PC-9 (cell line): Measurements from ENCODE around the gene MAMDC4. TPM values are rescaled to one million over a fixed set of nuclear protein-coding genes. Genes with fewer than 3 reads are reported as not detected.

Source experiments
- BruUV-seq: library from RNA; stranded (reverse); fragments of 400-500 nt; replicated peaks from 2 replicates; lab custom pipeline; 2021; lab: Mats Ljungman, UMichigan
- CTCF ChIA-PET: fragments of 300-600 bp; sonication (Branson Sonifier 250); formaldehyde crosslinking; loops from one replicate; lab custom pipeline; 2022; ENCODE audit warnings: antibody characterized with exemption; lab: Charles Lee
- POLR2A ChIA-PET: fragments of 300-600 bp; sonication (Branson Sonifier 250); formaldehyde crosslinking; loops from one replicate; lab custom pipeline; 2022; ENCODE audit warnings: antibody characterized with exemption; ENCODE audit not compliant: unreplicated experiment; lab: Charles Lee
- DNase-seq, 2 experiments: peaks; one replicate each; pipeline versions ENCODE4 v3.0.0 to v3.0.0-alpha.2; 2015 to 2022; ENCODE audit warnings: mixed read lengths in 1 of 2
- H2AFZ ChIP-seq: fragments of 200-600 bp; sonication (generic); 2 replicates; pipeline ENCODE4 v1.8.1; 2017; ENCODE audit warnings: antibody characterized with exemption
- H3F3A ChIP-seq: fragments of 200-600 bp; sonication (generic); 2 replicates; pipeline ENCODE4 v1.8.1; 2017; ENCODE audit warnings: antibody characterized with exemption, mild to moderate bottlenecking, low read depth; ENCODE audit not compliant: insufficient read depth
- H3K27ac ChIP-seq: fragments of 200-600 bp; sonication (generic); 2 replicates; pipeline ENCODE4 v1.6.1; 2016; ENCODE audit warnings: mixed run types
- H3K27me3 ChIP-seq: fragments of 200-600 bp; sonication (generic); 2 replicates; pipeline ENCODE4 v1.6.1; 2016; ENCODE audit warnings: low read depth, mixed run types; ENCODE audit not compliant: insufficient read depth
- H3K36me3 ChIP-seq: fragments of 200-600 bp; sonication (generic); 2 replicates; pipeline ENCODE4 v1.6.1; 2016; ENCODE audit warnings: low read depth, mixed run types
- H3K4me1 ChIP-seq: fragments of 200-600 bp; sonication (generic); replicated peaks from 2 replicates; pipeline ENCODE4 v1.6.1; 2016; ENCODE audit warnings: mixed run types; ENCODE audit not compliant: insufficient read depth
- H3K4me2 ChIP-seq: fragments of 200-600 bp; sonication (generic); 2 replicates; pipeline ENCODE4 v1.6.1; 2017; ENCODE audit warnings: mixed run types
- H3K4me3 ChIP-seq: fragments of 200-600 bp; sonication (generic); 2 replicates; pipeline ENCODE4 v1.6.1; 2016; ENCODE audit warnings: mixed run types
- H3K79me2 ChIP-seq: fragments of 200-600 bp; sonication (generic); 2 replicates; pipeline ENCODE4 v1.6.1; 2017; ENCODE audit warnings: low read depth, mixed run types
- H3K9me2 ChIP-seq: fragments of 200-600 bp; sonication (generic); 2 replicates; pipeline ENCODE4 v1.8.1; 2017; ENCODE audit warnings: mild to moderate bottlenecking; ENCODE audit not compliant: insufficient read depth
- H3K9me3 ChIP-seq: fragments of 200-600 bp; sonication (generic); 2 replicates; pipeline ENCODE4 v1.8.1; 2016; ENCODE audit warnings: low read depth; ENCODE audit not compliant: insufficient read depth
- H4K20me1 ChIP-seq: fragments of 200-600 bp; sonication (generic); 2 replicates; pipeline ENCODE4 v1.8.1; 2017; ENCODE audit not compliant: insufficient read depth
- CTCF ChIP-seq: fragments of 200-600 bp; sonication (generic); conservative IDR thresholded peaks from 2 replicates; pipeline ENCODE4 v1.6.1; 2017; ENCODE audit warnings: mixed run types, antibody characterized with exemption, mild to moderate bottlenecking, moderate library complexity
- EZH2 ChIP-seq: fragments of 200-600 bp; sonication (generic); IDR thresholded peaks from 2 replicates; pipeline ENCODE4 v1.8.0; 2017; ENCODE audit warnings: antibody characterized with exemption, low read depth
- intact Hi-C: fragments of 100-400 bp; cut with micrococcal nuclease; formaldehyde crosslinking; loops from one replicate; pipeline ENCODE4 v1.10.0; 2022; ENCODE audit not compliant: unreplicated experiment
- total RNA-seq: library from RNA; stranded (reverse); gene quantifications from 2 replicates; pipeline ENCODE4 v1.2.3, GENCODE V29; 2021

Gene MAMDC4
- total RNA-seq, 1 experiment from 2014 or later = 9.2 TPM

DNA sequence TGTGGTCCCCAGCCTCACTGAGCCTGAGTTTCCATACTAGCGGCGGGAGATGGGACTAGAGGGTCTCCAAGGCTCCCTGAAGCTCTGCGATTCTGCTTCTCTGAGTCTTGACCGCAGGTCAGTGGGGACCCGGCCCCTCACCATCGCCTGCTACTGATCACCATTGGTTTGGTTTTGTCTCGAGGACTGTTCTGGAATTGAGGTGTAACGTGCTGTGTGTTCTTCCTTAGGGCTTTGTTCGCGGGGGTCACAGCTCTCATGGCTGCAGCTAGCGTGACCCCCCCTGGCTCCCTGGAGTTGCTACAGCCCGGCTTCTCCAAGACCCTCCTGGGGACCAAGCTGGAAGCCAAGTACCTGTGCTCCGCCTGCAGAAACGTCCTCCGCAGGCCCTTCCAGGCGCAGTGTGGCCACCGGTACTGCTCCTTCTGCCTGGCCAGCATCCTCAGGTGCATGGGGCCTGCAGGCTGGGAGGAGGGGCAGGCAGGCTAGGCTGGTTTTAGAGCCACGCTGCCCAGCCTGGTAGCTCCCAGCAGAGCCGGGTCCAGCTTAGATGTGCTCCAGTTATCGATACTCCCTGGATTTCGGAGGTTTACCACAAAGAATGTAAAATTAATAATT is 46.4 kb downstream of the MAMDC4 start:
- POLR2A ChIA-PET = interaction anchor here (0.5 to 1.0 kb wide), 4 partner anchors 32 to 319 kb away, joined by 3 to 8 read pairs (median 4); partner anchors contain the start of gene EDF1

DNA sequence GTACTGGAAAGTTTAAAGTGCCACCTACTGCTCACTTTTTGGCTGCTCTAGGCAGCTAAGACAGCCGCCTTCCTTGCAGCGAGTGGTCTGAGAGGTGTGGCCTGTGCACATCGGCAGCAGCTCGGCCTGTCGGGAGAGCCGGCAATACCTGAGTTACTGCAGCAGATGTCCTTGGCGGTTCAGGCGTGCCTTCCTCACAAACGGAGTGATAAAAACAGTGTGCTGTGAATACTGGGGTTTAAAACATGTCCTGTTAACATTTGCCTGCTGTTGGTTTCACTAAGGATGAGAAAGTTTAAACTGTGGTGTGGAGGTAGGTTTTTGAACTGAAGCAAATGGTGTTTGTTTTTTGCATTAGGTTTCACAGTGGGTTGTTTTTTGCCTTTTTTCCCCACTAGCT is 47.0 kb downstream of the MAMDC4 start:
- peaks cover 21% of the 10 kb centered on the region; the same call in 1 of the 2 replicates for H3K79me2 ChIP-seq
- peaks cover 44% of the 10 kb centered on the region for H3K4me1 ChIP-seq
- H3K4me2 ChIP-seq = no peak overlapping the region
- H3K27ac ChIP-seq = peak overlapping the region; percentile 99
- H4K20me1 ChIP-seq = no peaks in the 10 kb centered on the region; the same call in 1 of the 2 replicates
- POLR2A ChIA-PET = interaction anchor here (0.5 to 1.0 kb wide), 4 partner anchors 33 to 319 kb away, joined by 3 to 8 read pairs (median 4); partner anchors contain the start of gene EDF1
- peaks cover 57% of the 10 kb centered on the region for H3F3A ChIP-seq
- H3K9me2 ChIP-seq = no peaks in the 10 kb centered on the region
- peaks cover 8% of the 10 kb centered on the region; the same call in 1 of the 2 replicates for H3K36me3 ChIP-seq
- intact Hi-C loops = no loop called here
- TF ChIP-seq CTCF = no peak
- TF ChIP-seq EZH2 = no peak
- peak in 1 of 2 experiments; percentile 59 for DNase-seq
- H3K4me3 ChIP-seq = no peak overlapping the region
- H3K9me3 ChIP-seq = no peaks in the 10 kb centered on the region
- no peak overlapping the region for H2AFZ ChIP-seq
- CTCF ChIA-PET = no interaction called here
- no TSS peak for BruUV-seq
- H3K27me3 ChIP-seq = no peaks in the 10 kb centered on the region

More for the DNA sequence above, 46.4 kb downstream of the MAMDC4 start:
- Histone ChIP-seq H3K4me3 (no peak overlapping the region), H4K20me1 (no peaks in the 10 kb centered on the region; the same call in 1 of the 2 replicates), H3K4me2 (no peak overlapping the region), H3K4me1 (peaks cover 44% of the 10 kb centered on the region), H3K79me2 (peaks cover 17% of the 10 kb centered on the region; the same call in 1 of the 2 replicates), H3K36me3 (peaks cover 8% of the 10 kb centered on the region; the same call in 1 of the 2 replicates), H2AFZ (no peak overlapping the region), H3F3A (peaks cover 53% of the 10 kb centered on the region), H3K9me2 (no peaks in the 10 kb centered on the region), H3K27ac (no peak overlapping the region), H3K27me3 (no peaks in the 10 kb centered on the region), H3K9me3 (no peaks in the 10 kb centered on the region)
- DNase-seq = no peak
- CTCF ChIA-PET = interaction anchor here (0.6 kb wide), 1 partner anchor 56 kb away, joined by 3 read pairs; the partner anchor contains the start of gene AJM1
- TF ChIP-seq EZH2 = no peak
- no peak for TF ChIP-seq CTCF
- BruUV-seq = no TSS peak
- intact Hi-C loops = no loop called here

DNA sequence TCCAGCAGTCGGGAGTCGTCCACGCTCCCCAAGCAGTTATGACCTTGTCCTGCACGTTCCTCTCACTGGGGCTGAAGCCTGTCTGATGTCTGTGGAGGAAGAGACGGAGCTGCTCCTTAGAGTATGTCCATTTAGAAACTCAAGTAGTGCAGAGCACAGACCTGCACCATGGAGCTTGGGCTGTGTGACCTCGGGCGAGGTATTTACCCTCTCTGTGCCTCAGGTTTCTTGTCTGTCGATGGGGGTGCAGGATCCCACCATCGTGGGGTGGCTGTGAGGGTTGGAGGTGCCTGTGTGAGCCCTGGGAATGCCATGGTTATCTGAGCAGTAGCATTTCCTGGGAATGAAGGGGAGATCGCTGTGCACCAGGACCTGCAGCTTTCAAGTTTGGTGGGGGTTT is 48.4 kb downstream of the MAMDC4 start:
- H3K9me3 ChIP-seq = no peaks in the 10 kb centered on the region
- H3K27ac ChIP-seq = peak overlapping the region; percentile 99
- H2AFZ ChIP-seq = no peak overlapping the region
- no peak for DNase-seq
- H3K79me2 ChIP-seq = peaks cover 20% of the 10 kb centered on the region
- peaks cover 57% of the 10 kb centered on the region for H3F3A ChIP-seq
- POLR2A ChIA-PET = interaction anchor here (1.0 kb wide), 1 partner anchor 14 kb away, joined by 5 read pairs; the partner anchor contains the start of gene TRAF2
- peaks cover 16% of the 10 kb centered on the region for H3K36me3 ChIP-seq
- H3K4me1 ChIP-seq = peaks cover 44% of the 10 kb centered on the region
- no peaks in the 10 kb centered on the region for H3K9me2 ChIP-seq
- intact Hi-C loops = loop anchor here (5.0 kb wide), 1 partner anchor 33 kb away; the partner anchor contains the start of gene EDF1
- CTCF ChIA-PET = interaction anchor here (0.6 kb wide), 1 partner anchor 18 kb away, joined by 8 read pairs; no protein-coding TSS in a partner anchor
- H3K27me3 ChIP-seq = no peaks in the 10 kb centered on the region
- no TSS peak for BruUV-seq
- H3K4me3 ChIP-seq = peak overlapping the region; percentile 14; the same call in 1 of the 2 replicates
- no peaks in the 10 kb centered on the region; the same call in 1 of the 2 replicates for H4K20me1 ChIP-seq
- no peak for TF ChIP-seq EZH2
- TF ChIP-seq CTCF = no peak
- H3K4me2 ChIP-seq = peak overlapping the region; percentile 85
